GM12878 (cell line): ENCODE results near the gene EZH2. TPM values are rescaled to one million over a fixed set of nuclear protein-coding genes. Genes with fewer than 3 reads are reported as not detected.

Experiments
- ATAC-seq: fragments of 200-7000 bp; cut with Tn5 transposase; 3 replicates; pipeline ENCODE4 v1.9.1; 2020; ENCODE audit warnings: mild to moderate bottlenecking, moderate library complexity
- BruUV-seq: library from RNA; stranded (reverse); fragments of 400-500 nt; replicated peaks from 2 replicates; lab custom pipeline; 2021; lab: Mats Ljungman, UMichigan
- CTCF ChIA-PET: fragments of 300-600 bp; sonication (Branson Sonifier 250); formaldehyde crosslinking; extraction: SDS; loops from one replicate; lab custom pipeline; 2021; ENCODE audit warnings: inconsistent platforms; lab: Yijun Ruan, JAX
- POLR2A ChIA-PET: fragments of 350-600 bp; formaldehyde crosslinking; extraction: SDS; loops from one replicate; lab custom pipeline; 2021; ENCODE audit warnings: inconsistent platforms; lab: Charles Lee
- RAD21 ChIA-PET: fragments of 300-600 bp; sonication (Branson Sonifier 250); formaldehyde crosslinking; loops from one replicate; lab custom pipeline; 2023; ENCODE audit warnings: antibody characterized with exemption; ENCODE audit not compliant: unreplicated experiment; lab: Charles Lee
- SMC1A ChIA-PET: fragments of 300-600 bp; sonication (Branson Sonifier 250); formaldehyde crosslinking; loops from one replicate; lab custom pipeline; 2023; ENCODE audit not compliant: unreplicated experiment, uncharacterized antibody; lab: Charles Lee
- DNase-seq: peaks from one replicate; pipeline ENCODE4 v3.0.0-alpha.2; 2011; ENCODE audit warnings: low read depth, low spot score
- FAIRE-seq: peaks from 3 replicates; lab custom pipeline; 2011; peaks lifted over from hg19 to GRCh38; lab: Jason Lieb, UNC
- H2AFZ ChIP-seq: 2 replicates; pipeline ENCODE4 v1.6.0; 2011; ENCODE audit warnings: low read depth, low read length, control low read depth; ENCODE audit not compliant: control insufficient read depth
- H3K27ac ChIP-seq: 2 replicates; pipeline ENCODE4 v1.5.1; 2011; ENCODE audit warnings: control low read depth; ENCODE audit not compliant: control insufficient read depth, insufficient read depth
- H3K27me3 ChIP-seq, 2 experiments: replicated peaks in 1 of 2; 2 replicates each; pipeline versions ENCODE4 v1.6.0 to v1.6.1; 2011; ENCODE audit warnings: low read length in 1 of 2; ENCODE audit not compliant: control insufficient read depth in 2 of 2, insufficient read depth in 2 of 2
- H3K36me3 ChIP-seq, 2 experiments: 2 replicates each; pipeline ENCODE4 v1.5.1; 2011; ENCODE audit warnings: low read length in 1 of 2; ENCODE audit not compliant: control insufficient read depth in 2 of 2, insufficient read depth in 2 of 2
- H3K4me1 ChIP-seq: 2 replicates; pipeline ENCODE4 v1.6.1; 2011; ENCODE audit warnings: mild to moderate bottlenecking, low read length, moderate library complexity, mixed read lengths; ENCODE audit not compliant: control insufficient read depth, insufficient read depth
- H3K4me2 ChIP-seq: 2 replicates; pipeline ENCODE4 v1.6.0; 2011; ENCODE audit warnings: control low read depth; ENCODE audit not compliant: control insufficient read depth, insufficient read depth
- H3K4me3 ChIP-seq: fragments of 200-600 bp; sonication (generic); 2 replicates; pipeline ENCODE4 v1.5.1; 2016
- H3K79me2 ChIP-seq: 2 replicates; pipeline ENCODE4 v1.6.0; 2011; ENCODE audit warnings: low read length; ENCODE audit not compliant: control insufficient read depth, insufficient read depth
- H3K9ac ChIP-seq: 2 replicates; pipeline ENCODE4 v1.8.0; 2011; ENCODE audit warnings: low read length, control low read depth, mixed read lengths; ENCODE audit not compliant: control insufficient read depth, insufficient read depth
- H3K9me3 ChIP-seq: replicated peaks from 3 replicates; pipeline ENCODE4 v1.5.1; 2011; ENCODE audit warnings: mild to moderate bottlenecking, low read length; ENCODE audit not compliant: control insufficient read depth, insufficient read depth
- H4K20me1 ChIP-seq: 2 replicates; pipeline ENCODE4 v1.6.0; 2011; ENCODE audit not compliant: control insufficient read depth, insufficient read depth
- WGBS: methylation state at CpG from one replicate; pipeline ENCODE4 v1.1.6; 2016; ENCODE audit warnings: low lambda C conversion rate; ENCODE audit not compliant: insufficient replicate concordance, insufficient coverage; ENCODE audit errors: missing lambda C conversion rate; 5-methylcytosine and 5-hydroxymethylcytosine counted together
- in situ Hi-C: fragments of 300-500 bp; cut with MboI; formaldehyde crosslinking; loops from 9 replicates; pipeline ENCODE4 v1.14.3; 2018; ENCODE audit warnings: mixed read lengths
- intact Hi-C: fragments of 100-400 bp; cut with micrococcal nuclease; formaldehyde crosslinking; loops from one replicate; pipeline ENCODE4 v1.14.2; 2022; ENCODE audit not compliant: unreplicated experiment
- polyA plus RNA-seq, 11 experiments: library from polyadenylated mRNA; depleted of rRNA in 4 of 11; unstranded in 6 of 11; stranded (reverse) in 5 of 11; fragments of >200 nt; fragmentation: Nextera tagmentation in 4 of 11; fragmentation: Illumina TruSeq in 1 of 11; extraction: Ambion mirVana in 4 of 11; extraction: Trizol in 1 of 11; gene quantifications; 1 replicate in 1 of 11; 2 replicates in 10 of 11; pipeline versions ENCODE4 v1.2.1 to v1.2.3, GENCODE V29; 2011 to 2016; ENCODE audit warnings: inconsistent platforms in 2 of 11, missing spikeins in 2 of 11, low read depth in 1 of 11
- total RNA-seq, 4 experiments: library from RNA; depleted of rRNA in 3 of 4; stranded (reverse); fragments of >200 nt in 3 of 4; fragmentation: Illumina TruSeq in 1 of 4; extraction: Trizol in 1 of 4; gene quantifications; 2 replicates each; pipeline versions ENCODE4 v1.2.1 to v1.2.3, GENCODE V29; 2013 to 2021
- TF ChIP-seq, protein P1 (sequence below): IDR thresholded peaks from 2 replicates; pipeline ENCODE4 v1.6.1; 2012; ENCODE audit warnings: mild to moderate bottlenecking, low read depth, low read length

Gene EZH2
- total and polyA plus RNA-seq, 10 of the 15 experiments (the other 5 are each of a cell fraction or from before 2014, with no cell fraction given), result 19.4 to 69.6 (median 40.8) TPM

DNA sequence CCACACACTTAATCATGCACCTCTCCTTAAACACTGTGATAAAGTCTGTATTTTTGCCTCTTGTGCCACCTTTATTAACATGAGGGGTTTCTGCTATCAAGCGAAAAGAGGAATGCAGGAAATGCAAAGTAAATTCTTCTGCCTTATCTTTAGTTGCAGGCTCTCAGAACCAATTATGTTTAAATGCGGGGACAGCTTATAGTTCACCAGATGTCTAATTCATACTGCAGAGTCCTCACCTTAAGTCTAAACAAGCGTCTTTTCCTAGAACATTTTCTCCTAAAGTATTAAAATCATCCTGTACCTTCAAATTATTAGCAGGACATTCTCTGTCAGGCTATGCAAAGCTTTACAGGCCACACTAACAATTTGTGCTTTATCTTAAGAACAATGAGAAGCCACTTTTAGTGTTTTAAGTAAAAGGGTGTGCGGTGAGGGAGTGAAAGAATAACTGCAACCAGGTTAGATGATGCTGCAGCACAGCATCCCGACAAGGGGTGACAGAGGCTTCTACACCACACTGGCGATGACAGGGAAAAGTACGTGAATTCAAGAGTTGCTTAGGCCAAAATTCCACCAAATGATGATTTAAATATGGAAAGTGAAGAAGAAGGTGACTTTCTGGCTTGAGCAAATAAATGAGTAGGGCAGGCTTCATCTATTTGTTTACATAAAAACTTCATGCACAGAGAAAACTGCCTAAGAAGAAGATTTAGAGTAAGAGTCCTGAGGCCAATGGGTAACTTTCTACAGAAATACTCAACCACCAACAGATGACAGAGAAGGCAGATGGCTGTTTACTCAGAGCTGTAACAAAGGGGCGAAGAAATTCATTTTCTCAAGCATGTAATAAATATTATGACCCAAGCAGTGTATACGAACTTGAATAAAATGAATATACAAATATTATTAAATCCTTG is 36.0 kb downstream of the EZH2 start:
- H3K36me3 ChIP-seq, result 0 out of 4 replicates have a peak, but pooled peaks cover 0 to 2% of the 10 kb centered on the region in 2 experiments
- H3K4me1 ChIP-seq, result no peaks in the 10 kb centered on the region
- no peak overlapping the region for H2AFZ ChIP-seq
- TF ChIP-seq, protein P1, sequence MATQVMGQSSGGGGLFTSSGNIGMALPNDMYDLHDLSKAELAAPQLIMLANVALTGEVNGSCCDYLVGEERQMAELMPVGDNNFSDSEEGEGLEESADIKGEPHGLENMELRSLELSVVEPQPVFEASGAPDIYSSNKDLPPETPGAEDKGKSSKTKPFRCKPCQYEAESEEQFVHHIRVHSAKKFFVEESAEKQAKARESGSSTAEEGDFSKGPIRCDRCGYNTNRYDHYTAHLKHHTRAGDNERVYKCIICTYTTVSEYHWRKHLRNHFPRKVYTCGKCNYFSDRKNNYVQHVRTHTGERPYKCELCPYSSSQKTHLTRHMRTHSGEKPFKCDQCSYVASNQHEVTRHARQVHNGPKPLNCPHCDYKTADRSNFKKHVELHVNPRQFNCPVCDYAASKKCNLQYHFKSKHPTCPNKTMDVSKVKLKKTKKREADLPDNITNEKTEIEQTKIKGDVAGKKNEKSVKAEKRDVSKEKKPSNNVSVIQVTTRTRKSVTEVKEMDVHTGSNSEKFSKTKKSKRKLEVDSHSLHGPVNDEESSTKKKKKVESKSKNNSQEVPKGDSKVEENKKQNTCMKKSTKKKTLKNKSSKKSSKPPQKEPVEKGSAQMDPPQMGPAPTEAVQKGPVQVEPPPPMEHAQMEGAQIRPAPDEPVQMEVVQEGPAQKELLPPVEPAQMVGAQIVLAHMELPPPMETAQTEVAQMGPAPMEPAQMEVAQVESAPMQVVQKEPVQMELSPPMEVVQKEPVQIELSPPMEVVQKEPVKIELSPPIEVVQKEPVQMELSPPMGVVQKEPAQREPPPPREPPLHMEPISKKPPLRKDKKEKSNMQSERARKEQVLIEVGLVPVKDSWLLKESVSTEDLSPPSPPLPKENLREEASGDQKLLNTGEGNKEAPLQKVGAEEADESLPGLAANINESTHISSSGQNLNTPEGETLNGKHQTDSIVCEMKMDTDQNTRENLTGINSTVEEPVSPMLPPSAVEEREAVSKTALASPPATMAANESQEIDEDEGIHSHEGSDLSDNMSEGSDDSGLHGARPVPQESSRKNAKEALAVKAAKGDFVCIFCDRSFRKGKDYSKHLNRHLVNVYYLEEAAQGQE, result no peak
- no peaks in the 10 kb centered on the region for H4K20me1 ChIP-seq
- ChIA-PET CTCF (interaction anchor here (0.6 to 2.7 kb wide), 4 partner anchors 8 to 754 kb away, joined by 3 to 19 read pairs (median 3); no protein-coding TSS in a partner anchor), POLR2A (no interaction called here), RAD21 (no interaction called here), SMC1A (interaction anchor here (1.5 to 2.0 kb wide), 2 partner anchors 8 to 12 kb away, joined by 3 to 4 read pairs; no protein-coding TSS in a partner anchor)
- H3K4me3 ChIP-seq, result no peak overlapping the region
- H3K27ac ChIP-seq, result no peak overlapping the region
- no peak for FAIRE-seq
- no peak overlapping the region for H3K4me2 ChIP-seq
- intact Hi-C loops, result no loop called here
- H3K9ac ChIP-seq, result no peak overlapping the region
- H3K9me3 ChIP-seq, result no peaks in the 10 kb centered on the region
- no peak for ATAC-seq
- no peak for DNase-seq
- in situ Hi-C loops, result no loop called here
- BruUV-seq, result no TSS peak
- 87% methylated on average over 9 of the region's 9 CpGs for WGBS
- H3K79me2 ChIP-seq, result peaks cover 59% of the 10 kb centered on the region
- no peaks in the 10 kb centered on the region for H3K27me3 ChIP-seq
